T-cell (primary cell): Measurements from ENCODE around the gene IFNA8. TPM values are rescaled to one million over a fixed set of nuclear protein-coding genes. Genes with fewer than 3 reads are reported as not detected.
A peak's percentile ranks its signal among the peaks of the same experiment; 100 is the strongest.

Experiments
- ATAC-seq, 4 experiments: fragments of 200-7000 bp in 3 of 4; fragments of 150-1000 bp in 1 of 4; cut with Tn5 transposase; replicated peaks in 1 of 4; 1 replicate in 3 of 4; 2 replicates in 1 of 4; pipeline ENCODE4 v1.10.0; 2021; ENCODE audit warnings: moderate library complexity in 3 of 4, mild to moderate bottlenecking in 2 of 4, moderate number of reproducible peaks in 1 of 4
- CTCF ChIA-PET, 2 donors: fragments of 300-600 bp; sonication (Branson Sonifier 250); formaldehyde crosslinking; loops; one replicate each; lab custom pipeline; 2022; ENCODE audit warnings: antibody characterized with exemption in 2 of 2; lab: Charles Lee
- POLR2A ChIA-PET, 2 donors: fragments of 300-600 bp; sonication (Branson Sonifier 250); formaldehyde crosslinking; loops; one replicate each; lab custom pipeline; 2022; ENCODE audit warnings: antibody characterized with exemption in 2 of 2; lab: Charles Lee
- DNase-seq, 35 experiments: peaks; one replicate each; pipeline versions ENCODE4 v3.0.0 to v3.0.0-alpha.2; 2013 to 2023
- H3K27ac ChIP-seq: one replicate; pipeline ENCODE4 v1.5.1; 2013; ENCODE audit warnings: low read length
- H3K27me3 ChIP-seq, 2 experiments: replicated peaks in 1 of 2; 1 replicate in 1 of 2; 2 replicates in 1 of 2; pipeline versions ENCODE4 v1.6.1 to v1.7.0; 2013; ENCODE audit warnings: low read length in 1 of 2, mixed read lengths in 1 of 2; ENCODE audit not compliant: control insufficient read depth in 2 of 2, insufficient read depth in 2 of 2; ENCODE audit errors: extremely low read depth in 1 of 2
- H3K36me3 ChIP-seq, 2 donors: 1 replicate in 1 of 2; 2 replicates in 1 of 2; pipeline versions ENCODE4 v1.6.1 to v1.7.0; 2013; ENCODE audit warnings: low read length in 1 of 2; ENCODE audit not compliant: control insufficient read depth in 2 of 2, insufficient read depth in 1 of 2; ENCODE audit errors: extremely low read depth in 1 of 2
- H3K4me1 ChIP-seq, 2 experiments: 1 replicate in 1 of 2; 2 replicates in 1 of 2; pipeline versions ENCODE4 v1.6.1 to v1.7.0; 2013; ENCODE audit warnings: low read length in 2 of 2, mixed read lengths in 1 of 2; ENCODE audit not compliant: insufficient read depth in 2 of 2, control insufficient read depth in 1 of 2; ENCODE audit errors: extremely low read depth in 1 of 2
- H3K4me3 ChIP-seq, 2 donors: 1 replicate in 1 of 2; 2 replicates in 1 of 2; pipeline versions ENCODE4 v1.5.1 to v1.7.0; 2013; ENCODE audit warnings: mild to moderate bottlenecking in 2 of 2, low read length in 1 of 2, moderate library complexity in 1 of 2; ENCODE audit not compliant: control insufficient read depth in 1 of 2; ENCODE audit errors: extremely low read depth in 1 of 2
- H3K9me3 ChIP-seq: 2 replicates; pipeline ENCODE4 v1.7.0; 2013
- H3K27ac Mint-ChIP-seq, 2 donors: one replicate each; pipeline ENCODE4 v1.8.0; 2020 to 2021; ENCODE audit warnings: mild to moderate bottlenecking in 2 of 2, mixed read lengths in 2 of 2
- H3K27me3 Mint-ChIP-seq, 2 donors: one replicate each; pipeline ENCODE4 v1.8.0; 2021 to 2022; ENCODE audit warnings: mixed read lengths in 2 of 2
- H3K36me3 Mint-ChIP-seq: one replicate; pipeline ENCODE4 v1.8.0; 2021; ENCODE audit warnings: mixed read lengths
- H3K4me1 Mint-ChIP-seq, 3 donors: one replicate each; pipeline ENCODE4 v1.8.0; 2020 to 2022; ENCODE audit warnings: mixed read lengths in 3 of 3, mild to moderate bottlenecking in 1 of 3
- H3K4me3 Mint-ChIP-seq, 3 donors: one replicate each; pipeline ENCODE4 v1.8.0; 2020 to 2022; ENCODE audit warnings: mild to moderate bottlenecking in 3 of 3, mixed read lengths in 3 of 3, moderate library complexity in 3 of 3
- H3K9me3 Mint-ChIP-seq, 3 donors: one replicate each; pipeline ENCODE4 v1.8.0; 2020 to 2022; ENCODE audit warnings: mixed read lengths in 3 of 3
- total RNA-seq, 35 experiments: library from RNA in 6 of 35; stranded (reverse) in 6 of 35; fragments of 120-200 nt in 1 of 35; gene quantifications; one replicate each; pipeline versions ENCODE4 v1.2.1 to v1.2.4 and lab custom pipeline; 2013 to 2026

IFNA8 gene
- total RNA-seq, 5 donors from 2014 or later (not counting 1 experiment from before 2014, with no cell fraction given): not detected

GRCh38 chr9:21455320-21455719 is 46.4 kb downstream of the IFNA8 start:
- no peak overlapping the region for H3K27ac ChIP-seq
- no peaks in the 10 kb centered on the region for H3K9me3 Mint-ChIP-seq
- CTCF ChIA-PET: interaction anchor here (0.6 to 4.5 kb wide), 20 partner anchors 8 to 304 kb away, joined by 3 to 34 read pairs (median 4); partner anchors contain the start of gene KLHL9 (in 1 of the 2)
- no peaks in the 10 kb centered on the region for H3K36me3 ChIP-seq
- H3K36me3 Mint-ChIP-seq: no peaks in the 10 kb centered on the region
- peak; percentile 63 to 87 (median 70) for ATAC-seq
- H3K9me3 ChIP-seq: no peaks in the 10 kb centered on the region
- peak in 19 of 35 experiments; percentile 2 to 62 (median 10) for DNase-seq
- H3K27me3 ChIP-seq: no peaks in the 10 kb centered on the region
- H3K4me1 ChIP-seq: no peaks in the 10 kb centered on the region
- peaks cover 7 to 32% of the 10 kb centered on the region in 2 donors for H3K27me3 Mint-ChIP-seq
- H3K4me3 ChIP-seq: no peak overlapping the region
- no peak overlapping the region for H3K27ac Mint-ChIP-seq
- POLR2A ChIA-PET: no interaction called here
- H3K4me3 Mint-ChIP-seq: no peak overlapping the region
- peaks cover 0 to 2% (median 0%) of the 10 kb centered on the region in 3 donors for H3K4me1 Mint-ChIP-seq

Other genes starting within 250 kb of the IFNA8 start
- not detected for gene IFNA21, start 242.5 kb upstream of the IFNA8 start, total RNA-seq
- gene IFNA4, start 221.5 kb upstream of the IFNA8 start, total RNA-seq: not detected
- gene IFNA7, start 206.9 kb upstream of the IFNA8 start, total RNA-seq: not detected
- gene IFNA10, start 202.0 kb upstream of the IFNA8 start, total RNA-seq: not detected
- gene IFNA16, start 191.8 kb upstream of the IFNA8 start, total RNA-seq: not detected
- gene IFNA17, start 180.9 kb upstream of the IFNA8 start, total RNA-seq: not detected
- not detected for gene IFNA14, start 169.1 kb upstream of the IFNA8 start, total RNA-seq
- under 1 TPM in 1 of 5 donors, not detected in 4; 0.29 TPM for gene IFNA5, start 103.8 kb upstream of the IFNA8 start, total RNA-seq
- 10 to 100 TPM; 14.1 to 27.7 (median 26.0) TPM for gene KLHL9, start 73.7 kb upstream of the IFNA8 start, total RNA-seq
- not detected for gene IFNA6, start 58.2 kb upstream of the IFNA8 start, total RNA-seq
- not detected for gene IFNA13, start 41.1 kb upstream of the IFNA8 start, total RNA-seq
- not detected for gene IFNA2, start 23.7 kb upstream of the IFNA8 start, total RNA-seq
- gene IFNA1, start 31.3 kb downstream of the IFNA8 start, total RNA-seq: not detected
- gene IFNE, start 73.2 kb downstream of the IFNA8 start, total RNA-seq: under 1 TPM in 2 of 5 donors, not detected in 3; 0.16 to 0.25 TPM